T1000 (cell line): Measurements from ENCODE around the gene ANKZF1.
"Not testable (repeated sequence)": the region's sequence is repeated elsewhere in the genome, so short reads cannot be mapped to it uniquely, and the experiment has no call there.

Experiments used
- DNase-seq: peaks from one replicate; lab custom pipeline; 2025; ENCODE audit warnings: mixed read lengths; lab: John Stamatoyannopoulos, UW

Gene ANKZF1

GRCh38 chr2:219254590-219255201, 25.1 kb downstream of the ANKZF1 start:
- DNase-seq = no peak

DNA sequence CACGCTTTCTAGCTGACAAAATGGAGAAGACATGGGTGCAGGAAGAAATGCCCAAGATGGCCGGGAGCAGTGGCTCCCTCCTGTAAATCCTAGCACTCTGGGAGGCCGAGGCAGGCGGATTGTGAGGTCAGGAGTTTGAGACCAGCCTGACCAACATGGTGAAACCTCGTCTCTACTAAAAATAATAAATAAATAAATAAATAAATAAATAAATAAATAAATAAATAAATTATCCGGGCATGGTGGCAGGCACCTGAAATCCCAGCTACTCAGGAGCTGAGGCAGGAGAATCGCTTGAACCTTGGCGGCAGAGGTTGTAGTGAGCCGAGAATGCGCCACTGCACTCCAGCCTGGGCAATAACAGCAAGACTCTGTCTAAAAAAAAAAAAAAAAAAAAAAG, 29.3 kb downstream of the ANKZF1 start:
- DNase-seq = not testable (repeated sequence)

DNA sequence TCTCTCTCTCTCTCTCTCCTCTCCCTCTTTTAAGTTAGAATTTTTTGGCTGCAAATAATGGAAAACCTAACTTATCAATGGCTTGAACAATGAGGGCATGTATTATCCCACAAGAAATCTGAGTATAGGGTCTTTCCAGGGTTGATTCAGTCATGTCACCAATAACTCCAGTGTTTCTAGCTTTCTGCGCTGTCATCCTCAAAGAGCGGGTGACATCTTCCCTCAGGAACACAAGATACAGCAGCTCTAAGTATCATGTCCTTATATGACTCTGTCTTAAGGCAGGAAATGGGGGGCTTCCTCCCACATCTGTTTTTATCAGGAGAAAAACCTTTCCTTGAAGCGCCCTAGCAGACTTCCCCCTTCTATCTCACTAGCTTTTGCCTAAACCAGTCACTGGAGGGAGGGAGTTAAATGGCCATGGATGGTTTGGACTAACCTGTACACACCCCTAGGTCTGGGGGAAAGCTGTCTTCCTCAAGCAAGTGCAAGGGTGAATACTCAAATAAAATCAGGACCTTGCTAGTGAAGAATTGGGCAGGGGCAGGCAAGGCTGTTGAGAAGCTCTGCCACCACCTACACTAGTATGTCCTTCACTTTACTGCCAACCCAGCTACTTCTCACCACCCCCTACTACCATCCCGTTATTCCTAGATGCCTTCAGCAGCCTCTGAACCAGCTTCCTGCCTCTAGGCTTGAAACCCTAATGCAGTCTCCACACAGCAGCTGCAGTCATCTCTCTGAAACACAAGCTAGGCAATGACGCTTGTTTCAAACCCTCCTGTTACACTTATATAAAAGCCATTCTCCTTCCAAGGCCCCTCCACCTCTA, 31.6 kb downstream of the ANKZF1 start:
- DNase-seq = no peak

GRCh38 chr2:219266232-219266631, 36.6 kb downstream of the ANKZF1 start:
- no peak for DNase-seq

- DNase-seq = no peak
Observed at GRCh38 chr2:219266886-219267285, 37.3 kb downstream of the ANKZF1 start.

- no peak for DNase-seq
Observed at GRCh38 chr2:219268294-219268693, 38.7 kb downstream of the ANKZF1 start.

- no peak for DNase-seq
Observed at GRCh38 chr2:219269362-219270054, 39.9 kb downstream of the ANKZF1 start.

GRCh38 chr2:219270055-219270372, 40.4 kb downstream of the ANKZF1 start:
- DNase-seq = no peak

GRCh38 chr2:219271021-219271420, 41.4 kb downstream of the ANKZF1 start:
- DNase-seq = no peak

DNA sequence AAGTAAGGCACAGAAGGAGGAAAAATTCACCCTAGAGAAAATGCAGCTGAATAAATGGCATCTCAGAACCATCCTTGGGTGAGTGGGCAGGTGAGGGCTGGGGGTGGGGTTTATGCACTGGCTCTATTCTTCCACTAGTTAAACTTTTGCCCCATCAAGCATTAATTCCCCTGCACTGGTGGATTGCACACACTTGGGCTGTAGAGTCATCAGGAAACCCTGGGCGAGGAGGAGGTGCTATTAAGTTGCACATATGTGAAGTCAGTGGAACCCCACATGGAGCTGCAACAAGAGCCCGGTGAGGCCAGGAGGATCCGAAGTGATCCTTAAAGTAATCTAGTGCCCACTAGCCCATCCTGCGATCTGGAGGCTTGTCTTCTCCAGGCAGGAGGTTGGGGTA, 42.8 kb downstream of the ANKZF1 start:
- no peak for DNase-seq

- DNase-seq = no peak
Observed at GRCh38 chr2:219272995-219273394, 43.4 kb downstream of the ANKZF1 start.

DNA sequence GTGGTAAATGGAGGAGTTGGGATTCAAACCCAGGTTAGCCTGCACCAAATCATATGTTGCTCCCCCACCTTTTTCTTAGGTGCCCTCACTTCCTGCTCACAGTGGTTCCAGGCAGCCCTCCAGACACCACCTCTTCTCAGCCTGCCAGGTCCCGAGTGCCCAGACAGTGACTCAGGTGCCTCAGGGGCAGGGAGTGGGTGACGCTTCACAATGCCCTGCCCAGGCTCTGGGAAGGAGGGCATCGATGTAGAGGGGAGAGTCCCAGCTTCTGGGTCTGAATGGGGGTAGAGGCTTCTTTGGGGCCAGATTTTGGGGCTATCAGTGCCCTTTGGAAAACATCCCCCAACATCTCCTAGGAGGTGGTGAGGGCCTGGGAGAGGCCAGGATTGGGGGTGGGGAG, 44.3 kb downstream of the ANKZF1 start:
- peak; percentile 44 for DNase-seq

- DNase-seq = peak; percentile 44
Observed at GRCh38 chr2:219274361-219274921, 44.8 kb downstream of the ANKZF1 start.

GRCh38 chr2:219277703-219278654, 48.4 kb downstream of the ANKZF1 start:
- peak; percentile 43 for DNase-seq

- no peak for DNase-seq
Observed at GRCh38 chr2:219278655-219279150, 49.1 kb downstream of the ANKZF1 start.

GRCh38 chr2:219279151-219279915, 49.7 kb downstream of the ANKZF1 start, which contains the start of gene DNAJB2:
DNAJB2 (plus strand) TSS chr2:219279366; CDS start chr2:219279834, 468 bp downstream.
- peak; percentile 98 for DNase-seq

GRCh38 chr2:219279916-219280516, 50.4 kb downstream of the ANKZF1 start:
- no peak for DNase-seq

DNA sequence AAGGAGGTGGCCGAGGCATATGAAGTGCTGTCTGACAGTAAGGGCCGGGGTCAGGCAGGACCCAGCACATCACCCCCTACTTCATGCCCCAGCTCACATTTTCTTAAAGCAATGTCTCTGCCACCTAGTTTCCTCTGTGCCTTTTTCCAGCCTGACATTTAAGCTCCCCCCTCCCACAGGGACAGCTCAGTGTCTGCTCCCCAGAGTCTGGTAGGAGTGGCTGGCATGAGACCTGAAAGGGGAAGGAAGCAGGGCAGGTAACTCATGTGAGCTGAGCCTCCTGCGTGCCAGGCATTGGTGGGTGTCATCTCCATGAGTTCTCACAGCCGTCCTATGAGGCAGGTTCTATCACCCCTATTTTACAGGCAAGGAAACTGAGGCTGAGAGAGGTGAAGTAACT, 51.0 kb downstream of the ANKZF1 start:
- no peak for DNase-seq

DNA sequence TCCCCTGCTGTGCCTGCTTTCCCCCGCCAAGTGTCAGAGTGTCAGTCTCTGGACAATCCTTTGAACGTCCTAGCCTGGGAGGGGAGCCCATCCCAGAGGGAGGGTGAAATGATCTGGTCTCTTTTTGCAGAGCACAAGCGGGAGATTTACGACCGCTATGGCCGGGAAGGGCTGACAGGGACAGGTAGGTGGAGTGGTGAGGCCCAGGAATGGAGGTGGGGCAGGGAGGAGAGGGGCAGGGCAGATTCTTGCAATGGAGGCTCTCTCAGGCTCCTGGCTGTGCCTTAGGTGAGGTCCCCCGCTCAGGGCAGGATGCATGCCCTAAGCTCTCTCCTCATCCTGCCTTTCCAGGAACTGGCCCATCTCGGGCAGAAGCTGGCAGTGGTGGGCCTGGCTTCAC, 52.0 kb downstream of the ANKZF1 start:
- DNase-seq = no peak

- no peak for DNase-seq
Observed at GRCh38 chr2:219282375-219282774, 52.8 kb downstream of the ANKZF1 start.
